Non-pigmented ciliary epithelial cell (primary cell): ENCODE data around the gene TNFSF13B.
"Not testable (repeated sequence)": the region's sequence is repeated elsewhere in the genome, so short reads cannot be mapped to it uniquely, and the experiment has no call there.

Source experiments
- DNase-seq: peaks from one replicate; pipeline ENCODE4 v3.0.0-alpha.2; 2010; ENCODE audit warnings: low read depth

The TNFSF13B gene

GRCh38 chr13:108281901-108282300 is 12.4 kb downstream of the TNFSF13B start:
- DNase-seq: no peak

GRCh38 chr13:108283110-108283509 is 13.6 kb downstream of the TNFSF13B start:
- no peak for DNase-seq

GRCh38 chr13:108288741-108289140 is 19.2 kb downstream of the TNFSF13B start:
- no peak for DNase-seq

GRCh38 chr13:108289819-108290218 is 20.3 kb downstream of the TNFSF13B start:
- no peak for DNase-seq

- no peak for DNase-seq
Observed at GRCh38 chr13:108297114-108297513, 27.6 kb downstream of the TNFSF13B start.

GRCh38 chr13:108302279-108302678 is 32.8 kb downstream of the TNFSF13B start:
- DNase-seq: no peak

- no peak for DNase-seq
Observed at GRCh38 chr13:108304170-108305016, 34.9 kb downstream of the TNFSF13B start.

GRCh38 chr13:108305655-108306054 is 36.1 kb downstream of the TNFSF13B start:
- DNase-seq: no peak

GRCh38 chr13:108306860-108307259 is 37.3 kb downstream of the TNFSF13B start:
- no peak for DNase-seq

GRCh38 chr13:108311596-108311995 is 42.1 kb downstream of the TNFSF13B start:
- not testable (repeated sequence) for DNase-seq

- no peak for DNase-seq
Observed at GRCh38 chr13:108313382-108313781, 43.9 kb downstream of the TNFSF13B start.

GRCh38 chr13:108315273-108315672 is 45.8 kb downstream of the TNFSF13B start:
- no peak for DNase-seq

- DNase-seq: no peak
Observed at GRCh38 chr13:108315991-108316390, 46.5 kb downstream of the TNFSF13B start.

- no peak for DNase-seq
Observed at GRCh38 chr13:108316413-108316812, 46.9 kb downstream of the TNFSF13B start.

- DNase-seq: no peak
Observed at GRCh38 chr13:108322206-108322824, 52.8 kb downstream of the TNFSF13B start.

- no peak for DNase-seq
Observed at GRCh38 chr13:108323031-108323430, 53.5 kb downstream of the TNFSF13B start.

- no peak for DNase-seq
Observed at GRCh38 chr13:108325863-108326262, 56.3 kb downstream of the TNFSF13B start.

GRCh38 chr13:108326309-108326708 is 56.8 kb downstream of the TNFSF13B start:
- DNase-seq: no peak

- DNase-seq: no peak
Observed at GRCh38 chr13:108328848-108329247, 59.3 kb downstream of the TNFSF13B start.

GRCh38 chr13:108332791-108333190 is 63.3 kb downstream of the TNFSF13B start:
- no peak for DNase-seq

GRCh38 chr13:108342369-108343289 is 73.1 kb downstream of the TNFSF13B start:
- DNase-seq: no peak

GRCh38 chr13:108345016-108345415 is 75.5 kb downstream of the TNFSF13B start:
- no peak for DNase-seq
